C4-2B (cell line): ENCODE measurements around the gene PLXND1.

Experiments
- H3K27ac ChIP-seq: fragments of 450-650 bp; 2 replicates; pipeline ENCODE4 v1.5.1; 2017
- ZFX ChIP-seq: fragments of 450-650 bp; IDR thresholded peaks from 2 replicates; pipeline ENCODE4 v1.6.1; 2017
- TF ChIP-seq, protein P1 (sequence below): fragments of 450-650 bp; conservative IDR thresholded peaks from 2 replicates; pipeline ENCODE4 v1.5.1; 2017; ENCODE audit warnings: mild to moderate bottlenecking

The PLXND1 gene

DNA sequence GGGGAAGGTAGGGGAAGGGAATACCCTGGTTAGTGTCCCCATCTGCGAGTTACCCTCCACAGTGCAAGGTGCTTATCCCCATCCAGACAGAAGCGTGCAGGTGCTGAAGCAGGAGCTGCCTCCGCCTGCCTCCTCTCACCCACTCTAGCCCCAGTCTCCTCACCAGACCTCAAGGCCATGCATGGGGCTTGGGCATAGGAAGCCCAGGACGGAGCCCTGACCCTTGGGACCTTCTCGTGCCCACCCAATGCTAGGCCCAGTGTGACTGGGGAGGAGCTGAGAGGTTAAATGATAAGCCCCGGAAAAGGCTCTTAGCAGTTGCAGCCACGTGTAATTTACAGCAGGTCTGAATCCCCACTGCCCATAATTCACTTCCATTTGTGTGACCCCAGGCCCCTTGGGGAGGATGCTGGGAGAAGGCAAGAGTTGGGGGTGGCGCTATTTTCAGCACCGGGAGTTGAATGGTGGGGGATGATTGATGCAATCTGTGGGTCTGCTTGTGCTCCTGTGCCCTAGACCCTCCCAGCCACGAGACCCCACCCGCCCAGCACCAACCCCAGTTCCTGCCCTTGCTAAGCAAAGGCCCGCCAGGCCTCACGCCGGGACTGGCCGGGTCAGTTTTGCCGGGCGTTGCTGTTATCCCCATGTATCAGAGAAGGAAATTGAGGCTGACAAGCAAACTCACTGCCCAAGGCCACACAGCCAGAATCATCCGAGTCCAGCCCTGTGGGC is 14.5 kb upstream of the PLXND1 start:
- TF ChIP-seq, protein P1, sequence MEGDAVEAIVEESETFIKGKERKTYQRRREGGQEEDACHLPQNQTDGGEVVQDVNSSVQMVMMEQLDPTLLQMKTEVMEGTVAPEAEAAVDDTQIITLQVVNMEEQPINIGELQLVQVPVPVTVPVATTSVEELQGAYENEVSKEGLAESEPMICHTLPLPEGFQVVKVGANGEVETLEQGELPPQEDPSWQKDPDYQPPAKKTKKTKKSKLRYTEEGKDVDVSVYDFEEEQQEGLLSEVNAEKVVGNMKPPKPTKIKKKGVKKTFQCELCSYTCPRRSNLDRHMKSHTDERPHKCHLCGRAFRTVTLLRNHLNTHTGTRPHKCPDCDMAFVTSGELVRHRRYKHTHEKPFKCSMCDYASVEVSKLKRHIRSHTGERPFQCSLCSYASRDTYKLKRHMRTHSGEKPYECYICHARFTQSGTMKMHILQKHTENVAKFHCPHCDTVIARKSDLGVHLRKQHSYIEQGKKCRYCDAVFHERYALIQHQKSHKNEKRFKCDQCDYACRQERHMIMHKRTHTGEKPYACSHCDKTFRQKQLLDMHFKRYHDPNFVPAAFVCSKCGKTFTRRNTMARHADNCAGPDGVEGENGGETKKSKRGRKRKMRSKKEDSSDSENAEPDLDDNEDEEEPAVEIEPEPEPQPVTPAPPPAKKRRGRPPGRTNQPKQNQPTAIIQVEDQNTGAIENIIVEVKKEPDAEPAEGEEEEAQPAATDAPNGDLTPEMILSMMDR = no peak
- TF ChIP-seq ZFX = no peak
- H3K27ac ChIP-seq = no peak overlapping the region

DNA sequence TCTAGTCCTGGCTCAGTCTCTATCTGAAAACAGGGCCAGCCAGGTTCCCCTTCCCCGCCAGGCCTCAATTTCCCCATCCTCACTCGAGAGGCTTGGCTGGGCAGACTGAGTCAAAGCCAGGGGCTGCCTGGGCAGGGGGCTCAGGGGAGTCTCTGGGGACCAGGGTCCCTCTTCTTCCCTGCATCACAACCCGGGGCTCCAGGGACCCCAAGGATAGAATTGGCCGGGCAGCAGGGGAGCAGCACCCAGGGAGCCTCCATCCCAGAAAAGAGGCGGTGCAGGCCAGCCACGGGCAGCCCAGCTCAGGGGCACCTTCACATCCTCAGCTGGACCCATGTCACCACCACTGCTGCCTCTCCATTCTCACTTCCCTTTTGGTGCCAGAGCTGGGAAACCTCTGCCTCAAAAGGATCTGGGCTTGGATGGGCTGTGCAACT is 13.3 kb upstream of the PLXND1 start:
- H3K27ac ChIP-seq = no peak overlapping the region

DNA sequence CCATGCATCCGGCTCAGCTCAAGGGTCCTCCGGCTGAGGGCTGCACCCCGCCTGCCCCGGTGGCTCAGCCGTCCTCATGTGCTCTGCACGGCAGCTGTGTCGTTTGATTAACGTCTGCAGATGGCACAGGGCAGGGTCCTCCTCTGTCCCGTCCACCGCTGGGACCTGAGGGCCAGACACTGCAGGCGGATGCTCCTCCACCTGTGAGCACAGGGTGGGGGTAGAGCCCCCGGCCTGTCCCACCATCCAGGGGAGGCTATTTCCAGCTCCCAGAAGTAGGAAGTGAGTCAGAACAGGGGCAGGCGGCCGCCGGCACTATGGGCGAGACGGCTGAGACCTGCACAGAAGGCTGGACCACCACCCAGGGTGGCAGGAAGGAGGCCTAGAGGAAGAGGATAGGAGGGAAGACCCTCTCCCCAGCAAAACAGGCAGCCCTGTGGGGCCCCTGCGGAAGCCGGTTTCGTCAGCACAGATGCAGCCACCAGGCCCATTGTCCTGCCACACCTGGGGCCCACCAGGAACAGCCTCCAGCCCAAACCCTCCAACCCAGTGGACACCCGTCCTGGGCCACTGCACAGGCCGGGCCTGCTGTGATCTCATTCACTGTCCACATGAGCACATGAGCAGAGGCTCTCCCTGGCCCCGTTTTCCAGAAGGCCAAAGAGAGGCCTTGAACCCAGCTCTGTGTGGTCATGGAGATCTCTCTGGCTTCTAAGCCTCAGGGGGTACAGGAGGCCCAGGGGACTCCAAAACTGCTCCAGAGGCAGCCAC is 12.6 kb upstream of the PLXND1 start:
- TF ChIP-seq, protein P1 = no peak
- TF ChIP-seq ZFX = no peak
- H3K27ac ChIP-seq = no peak overlapping the region

More for the DNA sequence above, 13.3 kb upstream of the PLXND1 start:
- no peak for TF ChIP-seq ZFX
- TF ChIP-seq, protein P1 = no peak

DNA sequence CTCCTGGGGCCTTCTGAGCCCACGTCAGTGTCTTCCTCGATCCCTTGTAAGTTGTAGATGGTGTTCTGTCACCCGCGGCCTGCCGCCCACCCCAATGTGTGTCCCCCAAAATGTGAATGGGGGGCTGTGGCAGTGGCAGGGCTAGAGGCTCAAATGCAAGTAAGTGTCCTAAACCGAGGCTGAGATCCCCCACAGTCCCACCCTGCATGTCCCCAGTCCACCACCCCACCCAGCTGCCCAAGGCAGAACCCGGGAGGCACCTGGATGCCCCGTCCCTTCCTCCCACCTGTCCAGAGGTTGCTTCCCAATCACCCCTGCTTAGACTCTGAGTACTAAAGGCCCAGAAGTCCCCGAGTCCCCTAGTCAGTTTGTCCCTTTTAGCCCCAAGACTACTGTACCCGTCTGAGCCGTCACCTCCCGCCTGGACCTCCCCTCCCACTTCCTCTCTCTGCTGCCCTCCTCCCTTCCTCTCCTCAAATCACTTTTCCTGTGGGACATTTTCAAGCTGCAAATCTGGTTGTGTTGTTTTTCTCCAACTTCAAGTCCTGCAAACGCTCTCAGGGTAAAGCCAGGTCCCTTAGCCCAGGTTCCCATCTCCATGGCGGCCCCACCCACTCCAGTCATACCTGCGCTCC is 11.8 kb upstream of the PLXND1 start:
- no peak for TF ChIP-seq ZFX
- TF ChIP-seq, protein P1 = no peak
- H3K27ac ChIP-seq = no peak overlapping the region

DNA sequence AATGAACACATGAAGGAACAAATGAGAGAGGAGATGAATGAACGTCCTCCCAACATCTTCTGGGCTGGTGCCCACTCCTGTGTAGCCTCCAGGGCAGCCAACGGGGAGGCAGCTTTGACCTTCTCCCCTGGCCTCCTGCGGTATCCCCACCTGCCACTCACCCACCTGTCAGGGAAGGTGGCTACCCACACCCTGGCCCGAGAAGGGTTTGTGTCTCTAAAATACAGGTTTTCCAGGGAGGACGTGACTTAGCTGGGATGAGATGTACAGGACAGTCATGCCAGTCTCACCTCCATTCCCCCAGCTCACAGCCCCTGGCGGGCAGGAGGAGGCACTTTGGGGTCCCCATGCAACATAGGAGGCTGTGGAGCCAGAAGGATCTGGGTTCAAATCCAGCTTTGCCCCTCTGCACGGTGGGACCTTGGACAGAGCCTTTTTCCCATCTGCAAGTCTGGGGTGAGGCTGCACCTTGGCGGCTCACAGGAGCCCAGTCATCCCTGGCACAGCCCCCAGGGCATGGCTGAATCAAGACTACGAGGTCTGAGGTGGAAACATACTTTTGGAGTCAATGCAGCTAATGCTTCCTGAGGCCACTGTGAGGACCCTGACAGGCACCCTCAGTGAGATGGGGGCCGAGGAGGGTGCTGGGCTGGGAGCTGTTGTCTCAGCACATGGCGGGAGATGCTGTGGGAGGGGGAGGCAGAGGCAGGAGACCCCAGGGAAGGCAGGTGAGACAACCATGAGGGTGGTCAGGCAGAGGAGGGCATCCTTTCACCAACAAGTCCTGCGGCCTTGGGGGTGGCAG is 11.1 kb upstream of the PLXND1 start:
- no peak overlapping the region for H3K27ac ChIP-seq

DNA sequence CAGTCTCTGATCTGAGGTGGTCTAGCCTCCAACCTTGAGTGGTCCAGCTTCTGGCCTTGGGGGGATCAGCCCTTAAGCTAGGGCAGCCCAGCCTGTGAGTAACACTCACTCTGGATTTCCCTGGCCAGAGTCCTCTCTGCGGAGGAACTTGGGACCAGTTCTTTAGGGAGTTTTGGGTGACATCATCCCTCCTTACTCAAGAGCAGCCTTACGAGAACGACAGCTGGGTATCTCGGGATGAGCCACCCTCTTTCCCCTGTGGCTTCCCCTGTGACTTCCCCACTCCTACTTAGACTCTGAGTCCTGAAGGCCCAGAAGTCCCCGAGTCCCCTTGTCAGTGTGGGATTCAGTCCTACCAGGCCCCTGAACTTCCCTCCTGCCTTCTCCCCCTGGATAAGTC is 10.2 kb upstream of the PLXND1 start:
- TF ChIP-seq, protein P1 = no peak
- TF ChIP-seq ZFX = no peak
- no peak overlapping the region for H3K27ac ChIP-seq

More for the DNA sequence above, 11.1 kb upstream of the PLXND1 start:
- no peak for TF ChIP-seq ZFX

DNA sequence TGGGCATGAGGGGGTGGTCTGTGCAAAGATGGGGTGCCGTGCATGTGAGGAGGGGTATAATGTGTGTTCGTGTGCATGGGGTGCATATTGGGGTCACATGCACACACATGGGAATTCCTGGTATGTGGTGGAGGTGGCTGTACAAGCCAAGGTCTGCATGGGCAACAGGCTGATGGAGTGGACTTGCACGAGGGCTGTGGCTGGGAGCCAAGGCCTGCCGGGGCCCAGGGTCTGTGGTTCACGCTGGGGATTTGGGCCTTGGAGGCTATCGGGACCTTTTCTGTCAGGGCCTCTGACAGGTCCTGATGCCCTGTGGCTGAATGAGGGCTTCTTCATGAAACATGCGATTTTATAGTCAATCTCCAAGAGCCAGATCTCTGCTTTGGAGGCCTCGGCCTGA is 9.8 kb upstream of the PLXND1 start:
- TF ChIP-seq, protein P1 = no peak
- TF ChIP-seq ZFX = no peak
- no peak overlapping the region for H3K27ac ChIP-seq
